C1 segment of cervical spinal cord (tissue), 14 donors: ENCODE data around the gene GPN1.
"Not testable (repeated sequence)": the region's sequence is repeated elsewhere in the genome, so short reads cannot be mapped to it uniquely, and the experiment has no call there.

Experiments used
- DNase-seq, 14 donors: peaks; one replicate each; lab custom pipeline; 2025; lab: John Stamatoyannopoulos, UW

The GPN1 gene

GRCh38 chr2:27626921-27627320 is 1.9 kb upstream of the GPN1 start:
- peak in 1 of 14 donors; percentile 1 for DNase-seq

- peak in 3 of 14 donors; percentile 31 to 54 (median 38) for DNase-seq
These were observed 685 bp upstream of the GPN1 start for GRCh38 chr2:27627963-27628766.

GRCh38 chr2:27630257-27630656 is 1.4 kb downstream of the GPN1 start:
- DNase-seq, result not testable (repeated sequence)

- no peak for DNase-seq
These were observed 5.4 kb downstream of the GPN1 start for GRCh38 chr2:27634291-27634690.

GRCh38 chr2:27636766-27637165 is 7.9 kb downstream of the GPN1 start:
- DNase-seq, result no peak

GRCh38 chr2:27638037-27638637 is 9.3 kb downstream of the GPN1 start:
- DNase-seq, result no peak

GRCh38 chr2:27638709-27639108 is 9.9 kb downstream of the GPN1 start:
- DNase-seq, result no peak

GRCh38 chr2:27640722-27641245 is 11.9 kb downstream of the GPN1 start:
- no peak for DNase-seq

GRCh38 chr2:27645197-27645596 is 16.3 kb downstream of the GPN1 start:
- no peak for DNase-seq

- DNase-seq, result no peak
These were observed 18.4 kb downstream of the GPN1 start for GRCh38 chr2:27647289-27647688.

- no peak for DNase-seq
These were observed 18.9 kb downstream of the GPN1 start for GRCh38 chr2:27647737-27648136.

GRCh38 chr2:27651056-27651455 is 22.2 kb downstream of the GPN1 start:
- DNase-seq, result no peak

- DNase-seq, result no peak
These were observed 23.5 kb downstream of the GPN1 start for GRCh38 chr2:27652341-27652740.

- DNase-seq, result no peak
These were observed 23.9 kb downstream of the GPN1 start for GRCh38 chr2:27652790-27653189.

GRCh38 chr2:27653397-27653796 is 24.5 kb downstream of the GPN1 start:
- no peak for DNase-seq

- DNase-seq, result no peak
These were observed 26.5 kb downstream of the GPN1 start for GRCh38 chr2:27655155-27655951.

- DNase-seq, result no peak
These were observed 32.5 kb downstream of the GPN1 start for GRCh38 chr2:27661371-27661770.

- peak in 13 of 14 donors; percentile 56 to 96 (median 88) for DNase-seq
These were observed 34.7 kb downstream of the GPN1 start, which contains the start of the genes SLC4A1AP and SUPT7L for GRCh38 chr2:27663285-27664153. TSS of gene SLC4A1AP (plus strand) at chr2:27663889. CDS start at chr2:27663915, 26 bp downstream. TSS of gene SUPT7L (minus strand) at chr2:27663614. CDS start at chr2:27662192, 1,422 bp downstream.

- DNase-seq, result peak in 2 of 14 donors; percentile 22 to 34
These were observed 35.3 kb downstream of the GPN1 start for GRCh38 chr2:27664154-27664574.

GRCh38 chr2:27664622-27665363 is 35.9 kb downstream of the GPN1 start:
- no peak for DNase-seq
